GM19239 (cell line): ENCODE data around the gene GULP1.
"Not testable (repeated sequence)": the region's sequence is repeated elsewhere in the genome, so short reads cannot be mapped to it uniquely, and the experiment has no call there.

Experiments used
- DNase-seq: peaks from one replicate; pipeline ENCODE4 v3.0.0; 2011; ENCODE audit warnings: low spot score; ENCODE audit not compliant: insufficient read length
- FAIRE-seq: peaks from 2 replicates; lab custom pipeline; 2011; peaks lifted over from hg19 to GRCh38; lab: Jason Lieb, UNC

The GULP1 gene, protein sequence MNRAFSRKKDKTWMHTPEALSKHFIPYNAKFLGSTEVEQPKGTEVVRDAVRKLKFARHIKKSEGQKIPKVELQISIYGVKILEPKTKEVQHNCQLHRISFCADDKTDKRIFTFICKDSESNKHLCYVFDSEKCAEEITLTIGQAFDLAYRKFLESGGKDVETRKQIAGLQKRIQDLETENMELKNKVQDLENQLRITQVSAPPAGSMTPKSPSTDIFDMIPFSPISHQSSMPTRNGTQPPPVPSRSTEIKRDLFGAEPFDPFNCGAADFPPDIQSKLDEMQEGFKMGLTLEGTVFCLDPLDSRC

DNA sequence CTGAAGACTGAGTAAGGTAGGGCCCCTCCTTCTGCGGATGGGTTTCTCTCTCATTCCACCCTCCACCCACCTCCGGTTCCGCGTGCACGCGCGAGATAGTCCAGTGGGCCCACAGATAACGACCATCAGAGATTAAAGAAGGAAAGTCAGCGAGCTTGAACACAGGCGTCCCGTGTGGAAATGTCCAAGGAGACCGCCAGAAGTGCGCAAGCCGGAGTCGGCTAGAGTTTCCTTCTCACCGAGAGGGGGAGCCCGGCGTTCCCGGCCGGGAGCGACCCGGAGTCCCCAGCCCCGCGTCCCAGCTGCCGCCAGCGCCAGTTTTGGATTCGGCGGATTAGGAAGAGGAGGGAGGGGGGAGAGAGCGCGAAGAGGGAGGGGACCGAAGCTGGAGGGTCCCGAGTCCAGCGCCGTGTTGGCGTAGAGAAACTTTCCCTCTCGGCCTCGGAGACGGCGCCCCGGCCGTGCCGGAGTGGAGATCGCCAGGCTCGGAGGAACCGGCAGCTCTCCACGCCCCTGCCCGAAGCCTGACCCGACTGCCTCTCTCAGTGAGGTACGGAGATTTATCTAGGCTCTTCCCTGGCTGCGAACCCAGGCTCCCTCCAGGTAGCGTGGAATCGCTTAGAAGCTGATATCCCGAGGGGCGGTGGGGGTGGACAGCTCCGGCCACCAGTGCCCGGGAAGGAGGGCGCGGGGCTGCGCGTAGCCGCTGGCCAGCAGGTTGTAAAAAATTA lies at the start of gene GULP1:
Gene GULP1 (plus strand): TSS at position 258 of the 731 bp plus-strand sequence. CDS start 185,829 bp downstream, outside the sequence.
- FAIRE-seq (no peak), DNase-seq (no peak)

DNA sequence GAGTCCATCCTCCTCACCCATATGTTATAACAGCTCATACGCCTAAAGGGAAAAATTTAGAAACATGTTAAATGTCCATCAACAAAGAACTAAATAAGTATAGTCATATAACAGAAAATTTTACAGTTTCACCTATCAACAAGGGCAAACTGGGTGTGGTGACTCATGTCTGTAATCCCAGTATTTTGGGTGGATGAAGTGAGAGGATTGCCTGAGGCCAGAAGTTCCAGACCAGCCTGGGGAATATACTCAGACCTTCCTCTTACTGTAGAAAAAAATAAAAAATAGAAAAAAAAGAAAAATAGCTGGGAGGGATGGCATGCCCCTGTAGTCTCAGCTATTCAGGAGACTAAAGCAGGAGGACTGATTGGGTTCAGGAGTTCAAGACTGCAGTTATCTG lies 48.3 kb upstream of the GULP1 start:
- FAIRE-seq (no peak), DNase-seq (no peak)

DNA sequence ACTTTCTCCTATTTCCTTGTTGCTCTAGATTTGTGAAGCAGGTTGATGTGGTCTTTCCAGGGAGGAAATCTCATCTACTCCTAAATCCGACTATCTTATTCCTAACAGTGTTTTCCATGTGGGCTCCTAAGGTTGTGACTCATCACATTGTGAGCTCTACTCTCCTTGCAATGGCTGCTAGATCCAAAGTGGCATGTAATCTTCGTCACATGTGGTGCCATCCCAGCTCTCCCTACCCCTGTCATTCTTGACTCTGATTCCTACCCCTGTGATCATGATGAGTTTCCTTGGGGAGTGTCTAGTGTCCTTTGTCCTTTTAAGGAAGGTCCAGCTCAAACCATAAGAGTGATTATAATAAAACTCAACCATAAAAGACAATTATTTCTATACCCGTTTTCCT lies 47.3 kb upstream of the GULP1 start:
- no peak for DNase-seq
- no peak for FAIRE-seq

DNA sequence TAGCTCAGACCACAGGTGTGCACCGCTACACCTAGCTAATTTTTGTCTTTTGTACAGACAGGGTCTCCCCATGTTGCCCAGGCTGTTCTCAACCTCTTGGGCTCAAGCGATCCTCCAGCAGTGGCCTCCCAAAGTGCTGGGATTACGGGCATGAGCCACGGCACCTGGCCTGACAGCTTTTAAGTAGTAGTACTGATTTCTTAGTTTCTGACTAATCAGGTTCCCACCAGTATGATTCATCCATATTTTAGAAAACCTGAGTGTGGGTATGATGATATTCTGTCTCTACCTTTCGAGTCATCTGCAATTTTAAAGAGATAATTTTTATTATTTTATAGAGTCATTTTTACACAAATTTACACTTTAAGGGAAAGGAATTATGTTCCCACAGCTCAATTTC lies 46.4 kb upstream of the GULP1 start:
- no peak for DNase-seq
- FAIRE-seq: no peak

DNA sequence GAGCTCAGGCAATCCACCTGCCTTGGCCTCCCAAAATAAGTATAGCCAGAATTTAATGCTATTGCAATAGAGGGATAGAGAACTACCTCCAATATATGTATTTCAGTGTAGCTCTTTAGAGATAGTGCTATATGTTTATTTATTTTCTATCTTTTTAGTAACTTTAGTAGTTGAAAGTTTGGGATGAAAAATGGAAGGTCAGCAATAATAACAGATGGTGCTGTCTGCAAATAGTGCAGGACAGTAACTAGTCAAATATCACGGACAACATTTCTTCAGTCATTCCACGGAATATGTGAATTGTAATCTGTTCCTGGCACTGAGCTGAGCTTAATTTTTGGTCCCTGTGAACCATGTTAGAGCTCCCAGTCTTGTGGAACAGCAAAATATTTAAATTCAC lies 43.2 kb upstream of the GULP1 start:
- FAIRE-seq (no peak), DNase-seq (no peak)

DNA sequence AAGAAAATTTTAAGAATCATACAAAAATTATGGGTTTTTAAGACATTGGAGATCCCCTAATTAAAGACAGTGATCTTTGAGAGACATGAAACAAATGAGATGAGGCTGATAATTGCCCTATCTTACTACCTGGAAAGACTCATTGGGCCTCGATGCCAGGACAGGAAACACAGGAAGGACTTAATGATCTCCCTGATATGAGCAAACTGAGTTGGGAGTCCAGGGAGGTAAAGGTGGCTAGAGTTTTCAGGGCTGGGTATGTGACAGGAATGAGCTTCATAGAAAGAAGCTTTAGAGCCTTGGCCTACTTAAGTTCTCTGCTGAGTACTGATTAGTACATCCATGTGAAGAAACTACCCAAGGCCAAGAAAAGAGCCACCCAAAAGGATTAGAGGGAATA lies 40.6 kb upstream of the GULP1 start:
- FAIRE-seq (no peak), DNase-seq (no peak)

DNA sequence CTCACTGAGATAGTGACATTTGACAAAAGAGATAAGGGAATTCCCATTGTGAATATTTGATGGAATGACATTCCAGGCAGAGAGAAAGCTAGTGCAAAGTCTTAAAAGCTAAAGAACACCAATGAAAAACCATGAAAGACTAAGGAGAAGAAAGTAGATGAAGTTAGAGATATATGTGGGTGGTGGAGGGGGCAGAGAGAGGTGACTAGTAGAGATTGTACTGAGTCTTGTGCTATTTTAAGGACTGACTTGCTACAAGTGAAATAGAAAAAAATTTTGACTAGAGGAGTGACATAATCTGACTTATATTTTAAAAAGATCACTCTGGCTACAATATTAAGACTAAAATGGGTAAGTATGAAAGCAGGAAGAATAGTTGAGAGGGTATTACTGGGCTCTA lies 35.3 kb upstream of the GULP1 start:
- no peak for FAIRE-seq
- no peak for DNase-seq

DNA sequence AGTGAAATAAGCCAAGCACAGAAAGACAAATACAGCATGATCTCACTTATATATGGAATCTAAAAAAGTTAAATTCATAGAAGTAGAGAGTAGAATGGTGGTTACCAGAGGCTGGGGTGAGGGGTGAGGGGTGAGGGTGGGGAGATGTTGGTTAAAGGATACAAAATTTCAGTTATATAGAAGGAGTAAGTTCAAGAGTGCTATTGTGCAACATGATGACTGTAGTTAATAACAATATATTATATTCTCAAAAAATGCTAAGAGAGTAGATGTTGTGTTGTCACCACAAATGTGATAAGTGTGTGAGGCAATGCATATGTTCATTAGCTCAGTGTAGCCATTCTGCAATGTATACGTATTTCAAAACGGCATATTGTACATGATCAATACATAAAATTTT lies 26.4 kb upstream of the GULP1 start:
- FAIRE-seq (no peak), DNase-seq (no peak)

DNA sequence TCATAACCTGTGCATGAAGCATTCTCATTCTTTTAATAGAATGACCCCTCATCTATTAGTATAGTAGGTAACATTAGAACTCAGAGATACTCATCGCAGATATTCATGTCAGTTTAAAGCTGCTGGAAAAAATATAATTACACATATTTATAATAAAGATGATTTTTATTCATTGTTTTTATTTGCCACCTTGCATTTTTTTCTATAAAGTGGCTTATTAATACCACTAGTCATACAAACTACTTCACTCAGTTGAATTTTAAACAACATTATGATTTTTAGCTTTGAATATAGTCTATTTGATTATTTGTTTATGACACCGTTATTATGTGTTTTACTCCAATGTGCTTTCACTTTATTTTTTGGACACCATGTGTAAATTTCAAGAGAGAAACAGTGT lies 23.9 kb upstream of the GULP1 start:
- DNase-seq (no peak), FAIRE-seq (no peak)

DNA sequence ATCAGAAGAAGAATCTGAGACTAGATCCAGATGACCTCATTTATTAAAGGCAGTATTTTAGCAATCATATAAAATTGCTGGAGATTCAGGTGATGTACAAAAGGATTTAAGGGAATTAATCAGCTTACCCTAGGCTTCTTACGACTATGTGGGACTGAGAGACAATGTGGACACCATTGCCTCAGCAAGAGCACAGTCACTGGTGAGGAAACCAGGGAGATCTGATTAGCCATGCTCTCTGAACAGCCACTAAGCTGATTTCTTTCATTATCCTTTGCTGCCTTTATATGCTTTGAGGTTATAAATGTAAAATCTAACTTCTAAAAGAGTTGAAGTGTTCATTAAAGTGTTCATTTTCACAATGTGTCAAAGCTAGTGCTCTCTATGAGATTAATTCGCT lies 22.7 kb upstream of the GULP1 start:
- FAIRE-seq (no peak), DNase-seq (no peak)

DNA sequence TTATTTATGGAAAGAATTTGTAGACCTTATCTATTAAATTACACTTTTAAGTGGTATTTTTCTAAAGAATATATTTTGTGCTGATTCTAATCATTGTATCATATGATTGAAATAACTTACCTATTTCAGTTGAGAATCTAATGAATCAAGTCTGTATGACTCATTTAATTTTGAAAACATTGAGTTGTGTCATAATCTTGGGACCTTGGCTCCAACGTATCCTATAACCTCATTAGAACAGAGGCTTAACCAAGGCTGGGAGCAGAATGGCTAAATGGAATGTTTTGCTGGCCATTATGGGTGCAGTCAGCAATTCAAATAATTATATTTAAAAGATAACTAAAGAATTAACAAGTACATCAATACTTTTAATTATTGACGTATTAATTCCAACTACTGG lies 19.6 kb upstream of the GULP1 start:
- DNase-seq: no peak
- no peak for FAIRE-seq

DNA sequence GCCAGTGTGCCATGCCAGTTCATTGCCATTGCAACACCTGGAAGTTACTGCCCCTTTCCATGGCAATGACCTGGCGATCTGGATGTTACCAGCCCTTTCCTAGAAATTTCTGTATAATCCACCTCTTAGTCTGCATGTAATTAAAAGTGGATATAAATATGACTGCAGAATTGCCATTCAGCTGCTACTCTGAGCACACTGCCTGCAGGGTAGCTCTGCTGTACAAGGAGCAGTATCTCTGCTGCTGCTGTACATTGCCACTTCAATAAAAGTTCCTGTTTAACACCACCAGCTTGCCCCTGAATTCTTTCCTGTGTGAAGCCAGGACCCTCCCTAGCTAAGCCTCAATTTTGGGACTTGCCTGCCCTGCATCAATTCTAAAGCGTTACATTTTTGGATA lies 17.4 kb upstream of the GULP1 start:
- DNase-seq (no peak), FAIRE-seq (no peak)

DNA sequence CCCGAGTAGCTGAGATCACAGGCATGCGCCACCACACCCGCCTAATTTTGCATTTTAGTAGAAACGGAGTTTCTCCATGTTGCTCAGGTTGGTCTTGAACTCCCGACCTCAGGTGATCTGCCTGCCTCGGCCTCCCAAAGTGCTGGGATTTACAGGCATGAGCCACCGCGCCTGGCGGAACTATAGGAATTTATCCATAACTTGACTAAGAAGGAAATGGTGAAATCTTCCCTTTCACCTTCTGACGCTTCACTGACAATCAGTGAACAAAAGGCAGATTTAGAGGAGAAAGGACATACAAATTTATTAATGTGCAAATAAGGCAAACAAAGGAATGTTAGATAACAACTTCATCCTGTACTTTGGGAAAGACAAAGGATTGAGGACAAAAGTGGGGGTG lies 15.4 kb upstream of the GULP1 start:
- DNase-seq: no peak
- FAIRE-seq: no peak

DNA sequence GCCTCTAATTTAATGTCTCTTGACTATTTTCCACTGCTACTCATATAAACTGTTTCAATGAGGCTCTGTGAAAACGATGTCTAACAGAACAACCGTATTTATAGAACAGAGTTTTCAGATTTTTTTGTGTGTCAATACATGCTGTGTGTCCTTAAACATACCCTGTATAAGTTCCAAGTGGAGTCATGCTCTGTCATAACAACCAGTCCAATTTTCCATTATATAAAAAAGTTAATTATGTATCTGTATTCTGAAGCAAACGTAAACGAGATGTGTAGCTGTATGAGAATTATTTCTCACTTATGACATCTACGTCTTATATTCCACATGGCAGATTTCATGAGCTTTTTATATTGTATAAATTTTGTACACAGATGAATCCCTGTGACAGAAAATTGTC lies 13.9 kb upstream of the GULP1 start:
- DNase-seq (no peak), FAIRE-seq (no peak)

DNA sequence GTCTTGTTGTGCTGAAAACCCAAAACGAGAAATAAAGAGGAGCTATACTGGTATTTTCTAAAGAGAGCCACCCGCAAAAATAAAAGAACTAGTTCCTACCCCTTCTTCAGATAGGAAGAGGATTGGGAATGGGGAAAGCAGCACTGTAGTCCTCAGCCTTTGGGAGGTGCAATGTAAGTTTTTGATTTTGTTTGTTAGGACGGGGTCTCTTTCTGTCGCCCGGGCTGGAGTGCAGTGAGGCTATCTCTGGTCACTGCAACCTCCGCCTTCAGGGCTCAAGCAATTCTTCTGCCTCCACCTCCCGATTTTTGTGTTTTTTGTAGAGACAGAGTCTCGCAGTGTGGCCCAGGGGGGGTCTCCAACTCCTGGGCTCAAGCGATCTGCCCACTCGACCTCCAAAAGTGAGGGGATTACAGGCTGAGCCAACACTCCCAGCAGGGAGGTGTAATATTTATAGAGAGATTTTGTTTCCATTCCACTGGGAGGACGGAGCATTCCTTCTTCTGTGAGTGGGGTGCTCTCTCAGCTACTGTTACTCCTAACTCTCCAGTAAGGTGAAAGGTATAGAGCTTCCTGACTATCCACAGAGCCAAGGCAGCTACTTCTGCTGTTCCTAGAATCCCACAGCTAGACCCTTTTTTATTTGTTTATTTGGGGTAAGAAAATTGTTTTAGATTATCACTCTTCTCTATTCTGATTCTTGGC lies 13.1 kb upstream of the GULP1 start:
- FAIRE-seq (no peak), DNase-seq (no peak)

DNA sequence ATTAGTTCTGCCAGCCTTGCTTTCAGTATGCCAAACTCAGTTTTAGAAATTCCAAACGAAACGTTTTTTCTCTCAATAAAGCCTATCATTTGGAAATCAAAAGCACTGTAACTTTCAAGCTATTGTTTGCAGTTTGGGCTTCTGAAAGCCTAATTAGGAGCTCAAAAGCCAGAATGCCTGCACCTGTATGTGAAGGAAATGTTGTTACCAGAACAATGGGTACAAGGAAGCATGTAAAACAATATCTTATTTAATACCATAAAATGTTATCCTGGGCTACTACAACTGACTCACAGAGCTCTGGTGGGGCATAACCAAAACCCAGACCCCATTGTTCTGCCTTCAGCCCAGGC lies 12.6 kb upstream of the GULP1 start:
- DNase-seq (no peak), FAIRE-seq (no peak)

DNA sequence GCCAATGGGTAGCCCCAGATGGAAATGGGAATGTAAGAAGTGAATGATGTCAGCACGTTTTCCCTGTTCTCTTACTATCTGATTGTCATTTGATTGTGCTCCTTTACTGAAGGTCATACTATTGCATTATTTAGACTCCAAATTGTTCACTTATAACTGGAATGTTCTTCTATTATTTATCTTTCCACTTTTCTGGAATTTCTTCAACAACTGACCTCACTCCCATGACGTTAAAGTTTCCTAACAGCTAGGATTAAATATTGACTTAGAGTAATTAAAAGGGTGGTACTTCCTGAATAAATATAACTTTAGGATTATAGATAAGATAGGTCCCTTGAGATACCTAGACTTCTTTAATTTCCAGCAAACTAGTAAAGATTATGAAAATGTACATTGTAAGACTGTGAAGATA lies 10.9 kb upstream of the GULP1 start:
- FAIRE-seq (no peak), DNase-seq (no peak)

DNA sequence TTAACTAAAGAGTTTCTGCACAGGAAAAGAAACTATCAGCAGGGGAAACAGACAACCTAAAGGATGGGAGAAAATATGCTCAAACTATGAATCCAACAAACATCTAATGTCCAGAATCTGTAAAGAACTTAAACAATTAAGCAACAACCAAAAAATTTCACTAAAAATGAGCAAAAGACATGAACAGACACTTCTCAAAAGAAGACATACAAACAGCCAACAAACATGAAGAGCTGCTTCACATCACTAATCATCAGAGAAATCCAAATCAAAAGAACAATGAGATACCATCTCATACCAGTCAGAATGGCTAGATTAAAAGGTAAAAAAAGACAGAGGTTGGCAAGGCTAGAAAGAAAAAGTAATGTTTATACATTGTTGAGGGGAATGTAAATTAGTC lies 8.8 kb upstream of the GULP1 start:
- DNase-seq (no peak), FAIRE-seq (no peak)

DNA sequence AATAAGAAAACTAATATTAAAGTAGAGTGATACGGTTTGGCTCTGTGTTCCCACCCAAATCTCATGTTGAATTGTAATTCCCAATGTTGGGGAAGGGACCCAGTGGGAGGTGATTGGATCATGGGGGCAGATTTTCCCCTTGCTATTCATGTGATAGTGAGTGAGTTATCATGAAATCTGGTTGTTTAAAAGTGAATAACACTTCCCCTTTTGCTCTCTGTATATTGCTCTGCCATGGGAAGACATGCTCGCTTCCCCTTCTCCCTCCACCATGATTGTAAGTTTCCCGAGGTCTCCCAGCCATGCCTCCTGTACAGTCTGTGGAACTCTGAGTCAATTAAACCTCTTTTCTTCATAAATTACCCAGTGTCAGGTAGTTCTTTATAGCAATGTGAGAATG lies 7.4 kb upstream of the GULP1 start:
- FAIRE-seq, DNase-seq: not testable (repeated sequence)

DNA sequence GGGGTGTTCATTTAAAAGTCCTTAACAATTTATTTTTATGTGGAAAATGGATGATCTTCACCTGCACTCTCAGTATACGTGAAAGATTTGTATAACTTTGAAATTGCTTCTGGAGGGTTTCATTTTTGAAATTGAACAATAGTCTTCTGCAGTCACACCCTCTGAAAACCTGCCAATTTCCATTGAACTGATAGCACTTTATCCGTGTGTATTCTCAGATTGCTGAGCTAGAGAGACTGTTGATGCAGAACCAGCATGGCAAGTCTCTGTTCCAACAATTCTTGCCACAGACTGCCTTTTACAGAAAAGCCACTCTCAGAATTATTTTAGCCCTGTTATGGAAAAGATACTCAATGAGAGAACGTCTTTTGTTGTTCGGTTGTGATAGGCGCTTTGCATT lies 6.6 kb upstream of the GULP1 start:
- no peak for DNase-seq
- no peak for FAIRE-seq

DNA sequence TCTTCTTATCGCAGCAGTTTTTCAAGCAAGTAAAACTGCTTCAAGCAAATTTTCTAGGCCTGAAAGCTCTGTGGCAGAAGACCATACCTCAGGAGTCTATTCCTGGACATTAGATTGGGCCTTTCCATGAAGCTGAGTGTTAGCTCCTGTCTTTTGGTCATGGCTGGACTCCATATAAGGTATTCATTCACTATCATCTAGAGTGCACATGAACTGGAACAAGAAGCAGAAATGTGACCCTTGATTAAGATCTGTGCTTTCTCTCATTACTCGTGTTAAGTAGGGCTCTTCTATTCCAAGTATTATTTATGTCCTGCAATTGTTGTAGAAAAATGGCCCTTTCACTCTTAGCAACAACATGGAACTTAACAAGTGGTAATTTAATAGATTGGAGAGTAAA lies 5.9 kb upstream of the GULP1 start:
- FAIRE-seq (no peak), DNase-seq (no peak)
